ENCODE data around the gene PCBP2. TPM values are rescaled to one million over a fixed set of nuclear protein-coding genes. Genes with fewer than 3 reads are reported as not detected.
A peak's percentile ranks its signal among the peaks of the same experiment; 100 is the strongest.

PCBP2 gene
- total RNA-seq, 6 donors from 2014 or later: 346 to 723 (median 513) TPM

- H3K4me3 ChIP-seq: peak overlapping the region in 1 of 4 donors; percentile 9
- peak in 1 of 2 donors; percentile 58 for DNase-seq
- no peak for ATAC-seq (ENCODE audit: low FRiP score in 2 of 2)
- TF ChIP-seq POLR2AphosphoS5 (IDR thresholded peaks at IDR 0.05): peak in 1 of 2 donors; percentile 17
- TF ChIP-seq EP300 (IDR thresholded peaks at IDR 0.05): no peak
- no peak for TF ChIP-seq CTCF (IDR thresholded peaks at IDR 0.05)
- peak in 1 of 4 donors; percentile 16 for TF ChIP-seq POLR2A (IDR thresholded peaks at IDR 0.05)
- WGBS, 2 donors: 33 to 41% methylated on average over 5 of the region's 5 CpGs
- H3K27me3 ChIP-seq: no peaks in the 10 kb centered on the region
- H3K36me3 ChIP-seq: no peaks in the 10 kb centered on the region
- H3K4me1 ChIP-seq: peaks cover 54 to 62% (median 57%) of the 10 kb centered on the region in 4 donors
- peak overlapping the region; percentile 27 to 79 (median 68) for H3K27ac ChIP-seq
- no peaks in the 10 kb centered on the region for H3K9me3 ChIP-seq
Measured at GRCh38 chr12:53495903-53496751, 44.2 kb downstream of the PCBP2 start.

- WGBS, 2 donors: 94% methylated on average over 1 of the region's 1 CpG
- Histone ChIP-seq H3K9me3 (no peaks in the 10 kb centered on the region), H3K27ac (peak overlapping the region; percentile 27 to 79 (median 68)), H3K36me3 (no peaks in the 10 kb centered on the region), H3K4me3 (peak overlapping the region in 1 of 4 donors; percentile 9), H3K27me3 (no peaks in the 10 kb centered on the region), H3K4me1 (peaks cover 57 to 66% (median 60%) of the 10 kb centered on the region in 4 donors)
- DNase-seq (no peak), ATAC-seq (ENCODE audit: low FRiP score in 2 of 2) (no peak)
- TF ChIP-seq POLR2A (IDR thresholded peaks at IDR 0.05) (no peak), POLR2AphosphoS5 (IDR thresholded peaks at IDR 0.05) (no peak), CTCF (IDR thresholded peaks at IDR 0.05) (no peak), EP300 (IDR thresholded peaks at IDR 0.05) (no peak)
Measured at GRCh38 chr12:53496752-53497032, 44.8 kb downstream of the PCBP2 start.

GRCh38 chr12:53497461-53497860 is 45.6 kb downstream of the PCBP2 start:
- H3K4me1 ChIP-seq: peaks cover 60 to 66% (median 62%) of the 10 kb centered on the region in 4 donors
- H3K4me3 ChIP-seq: no peak overlapping the region
- H3K27ac ChIP-seq: peak overlapping the region; percentile 7 to 79 (median 52)
- no peaks in the 10 kb centered on the region for H3K27me3 ChIP-seq
- TF ChIP-seq CTCF (IDR thresholded peaks at IDR 0.05): no peak
- TF ChIP-seq EP300 (IDR thresholded peaks at IDR 0.05): no peak
- no peak for TF ChIP-seq POLR2AphosphoS5 (IDR thresholded peaks at IDR 0.05)
- TF ChIP-seq POLR2A (IDR thresholded peaks at IDR 0.05): no peak
- no peak for ATAC-seq (ENCODE audit: low FRiP score in 2 of 2)
- no peak for DNase-seq
- WGBS, 2 donors: 91 to 95% methylated on average over 3 of the region's 3 CpGs
- no peaks in the 10 kb centered on the region for H3K36me3 ChIP-seq
- no peaks in the 10 kb centered on the region for H3K9me3 ChIP-seq

DNA sequence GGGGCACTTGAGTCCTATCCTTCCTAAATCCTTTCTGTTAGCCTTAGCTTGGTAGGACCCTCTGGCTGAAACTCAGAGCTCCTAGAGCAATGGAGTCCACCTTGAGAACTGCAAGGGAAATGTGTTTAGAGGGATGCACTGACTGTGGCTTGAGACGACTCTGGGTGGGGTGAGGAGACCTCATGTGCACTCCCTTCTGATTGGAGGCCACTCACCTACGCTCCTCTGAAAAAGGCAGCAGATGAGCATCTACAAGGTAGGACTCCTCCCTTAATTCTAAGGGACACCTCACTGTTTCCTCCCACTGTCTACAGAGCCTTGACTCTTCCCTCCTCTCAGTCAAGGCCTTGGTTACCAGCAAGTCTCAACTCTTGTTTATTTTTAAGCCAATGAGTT is 46.3 kb downstream of the PCBP2 start:
- no peaks in the 10 kb centered on the region for H3K27me3 ChIP-seq
- no peaks in the 10 kb centered on the region for H3K9me3 ChIP-seq
- peak overlapping the region; percentile 93 to 99 (median 96) for H3K27ac ChIP-seq
- H3K4me3 ChIP-seq: peak overlapping the region in 1 of 4 donors; percentile 76
- no peaks in the 10 kb centered on the region for H3K36me3 ChIP-seq
- ATAC-seq (ENCODE audit: low FRiP score in 2 of 2): no peak
- peaks cover 63 to 69% (median 64%) of the 10 kb centered on the region in 4 donors for H3K4me1 ChIP-seq
- 92 to 100% methylated on average over 2 of the region's 2 CpGs for WGBS, 2 donors
- no peak for DNase-seq
- no peak for TF ChIP-seq CTCF (IDR thresholded peaks at IDR 0.05)
- no peak for TF ChIP-seq POLR2A (IDR thresholded peaks at IDR 0.05)
- TF ChIP-seq EP300 (IDR thresholded peaks at IDR 0.05): no peak
- TF ChIP-seq POLR2AphosphoS5 (IDR thresholded peaks at IDR 0.05): no peak
